ENCODE measurements around the gene FSTL5.

FSTL5 gene

DNA sequence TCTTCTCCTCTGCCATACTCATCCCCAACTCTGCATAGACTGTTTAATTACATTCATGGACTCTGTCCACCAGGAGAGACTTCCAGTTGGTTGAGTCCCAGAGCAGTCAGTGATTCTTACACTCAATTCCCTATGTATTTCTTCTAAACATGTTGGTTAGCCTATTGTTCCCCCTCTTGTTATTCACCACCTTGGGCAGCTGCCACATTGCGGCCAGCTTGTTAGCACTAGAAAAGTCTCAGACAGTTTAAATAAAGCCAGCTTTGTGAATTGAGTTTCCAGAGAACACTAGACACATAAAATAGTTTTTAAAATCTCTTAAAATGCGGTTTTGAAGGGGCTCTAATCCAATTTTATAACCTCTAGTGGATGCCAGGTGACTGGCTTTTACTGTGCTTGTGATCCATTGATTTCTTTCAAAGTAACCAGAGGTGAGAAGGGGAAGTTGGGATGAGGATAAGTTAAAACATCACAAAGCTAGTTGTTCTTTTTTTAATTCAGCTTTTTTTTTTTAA is 827.7 kb downstream of the FSTL5 start:
- DNase-seq (ENCODE audit: low spot score) = no peak

Measured in RKO (cell line).